Glutamatergic neuron (in vitro differentiated cells): Measurements from ENCODE around the gene SLC1A7. TPM values are rescaled to one million over a fixed set of nuclear protein-coding genes. Genes with fewer than 3 reads are reported as not detected.

ENCODE experiments used
- DNase-seq: peaks from one replicate; pipeline ENCODE4 v3.0.0; 2022
- H3K27ac Mint-ChIP-seq: one replicate; pipeline ENCODE4 v1.8.0; 2020; ENCODE audit warnings: mild to moderate bottlenecking, mixed read lengths, inconsistent platforms; ENCODE audit not compliant: unreplicated experiment
- H3K27me3 Mint-ChIP-seq: one replicate; pipeline ENCODE4 v1.8.0; 2020; ENCODE audit warnings: mild to moderate bottlenecking, moderate library complexity, mixed read lengths, inconsistent platforms; ENCODE audit not compliant: unreplicated experiment
- H3K36me3 Mint-ChIP-seq: one replicate; pipeline ENCODE4 v1.8.0; 2020; ENCODE audit warnings: mild to moderate bottlenecking, mixed read lengths, inconsistent platforms; ENCODE audit not compliant: unreplicated experiment
- H3K4me1 Mint-ChIP-seq: one replicate; pipeline ENCODE4 v1.8.0; 2020; ENCODE audit warnings: mild to moderate bottlenecking, low read depth, mixed read lengths, inconsistent platforms; ENCODE audit not compliant: unreplicated experiment
- H3K4me3 Mint-ChIP-seq: one replicate; pipeline ENCODE4 v1.8.0; 2020; ENCODE audit warnings: mild to moderate bottlenecking, mixed read lengths, inconsistent platforms; ENCODE audit not compliant: unreplicated experiment
- H3K9me3 Mint-ChIP-seq: one replicate; pipeline ENCODE4 v1.8.0; 2020; ENCODE audit warnings: mild to moderate bottlenecking, moderate library complexity, mixed read lengths, inconsistent platforms; ENCODE audit not compliant: unreplicated experiment
- CTCF ChIP-seq: fragments of 200-600 bp; sonication (generic); IDR thresholded peaks from one replicate; pipeline ENCODE4 v1.5.0; 2021; ENCODE audit not compliant: partially characterized antibody, unreplicated experiment
- total RNA-seq: library from RNA; stranded (reverse); fragmentation: NEBNext Ultra II Directional; extraction: Animal tissue kit (Norgen Biotek cat#: 25700); gene quantifications from one replicate; pipeline ENCODE4 v1.2.1, GENCODE V29; 2021; ENCODE audit not compliant: unreplicated experiment

Gene SLC1A7
- total RNA-seq, 1 donor from 2014 or later: not detected

- H3K4me1 Mint-ChIP-seq: peaks cover 35% of the 10 kb centered on the region
- H3K36me3 Mint-ChIP-seq: no peaks in the 10 kb centered on the region
- H3K27ac Mint-ChIP-seq: peak overlapping the region; percentile 70
- H3K4me3 Mint-ChIP-seq: peak overlapping the region; percentile 55
- DNase-seq: no peak
- peaks cover 6% of the 10 kb centered on the region for H3K9me3 Mint-ChIP-seq
- no peak for TF ChIP-seq CTCF
- peaks cover 3% of the 10 kb centered on the region for H3K27me3 Mint-ChIP-seq
Observed at GRCh38 chr1:53048960-53049573, 93.4 kb downstream of the SLC1A7 start.

- Mint-ChIP-seq H3K36me3 (no peaks in the 10 kb centered on the region), H3K4me3 (peak overlapping the region; percentile 55), H3K27ac (peak overlapping the region; percentile 70), H3K27me3 (peaks cover 2% of the 10 kb centered on the region), H3K4me1 (peaks cover 35% of the 10 kb centered on the region), H3K9me3 (peaks cover 6% of the 10 kb centered on the region)
- TF ChIP-seq CTCF: no peak
- DNase-seq: no peak
Observed at GRCh38 chr1:53047737-53048736, 94.4 kb downstream of the SLC1A7 start.

- H3K4me3 Mint-ChIP-seq: no peak overlapping the region
- H3K27ac Mint-ChIP-seq: peak overlapping the region; percentile 29
- peaks cover 6% of the 10 kb centered on the region for H3K9me3 Mint-ChIP-seq
- TF ChIP-seq CTCF: no peak
- H3K4me1 Mint-ChIP-seq: peaks cover 39% of the 10 kb centered on the region
- no peaks in the 10 kb centered on the region for H3K36me3 Mint-ChIP-seq
- DNase-seq: no peak
- peaks cover 2% of the 10 kb centered on the region for H3K27me3 Mint-ChIP-seq
Observed at GRCh38 chr1:53046930-53047329, 95.5 kb downstream of the SLC1A7 start.

- H3K9me3 Mint-ChIP-seq: peaks cover 6% of the 10 kb centered on the region
- TF ChIP-seq CTCF: no peak
- H3K27me3 Mint-ChIP-seq: peaks cover 2% of the 10 kb centered on the region
- no peak overlapping the region for H3K27ac Mint-ChIP-seq
- no peaks in the 10 kb centered on the region for H3K36me3 Mint-ChIP-seq
- no peak overlapping the region for H3K4me3 Mint-ChIP-seq
- no peak for DNase-seq
- peaks cover 27% of the 10 kb centered on the region for H3K4me1 Mint-ChIP-seq
Observed at GRCh38 chr1:53044926-53045325, 97.5 kb downstream of the SLC1A7 start.
